Hepatocyte (in vitro differentiated cells): ENCODE data around the gene SPINDOC.

Experiments used
- CTCF ChIP-seq: fragments of 200-600 bp; sonication (generic); IDR thresholded peaks from 2 replicates; pipeline ENCODE4 v1.5.1; 2016; ENCODE audit warnings: antibody characterized with exemption, mild to moderate bottlenecking; ENCODE audit not compliant: poor library complexity
- EZH2 ChIP-seq: fragments of 200-600 bp; sonication (generic); IDR thresholded peaks from 2 replicates; pipeline ENCODE4 v1.6.1; 2016; ENCODE audit warnings: antibody characterized with exemption, mild to moderate bottlenecking, borderline replicate concordance

DNA sequence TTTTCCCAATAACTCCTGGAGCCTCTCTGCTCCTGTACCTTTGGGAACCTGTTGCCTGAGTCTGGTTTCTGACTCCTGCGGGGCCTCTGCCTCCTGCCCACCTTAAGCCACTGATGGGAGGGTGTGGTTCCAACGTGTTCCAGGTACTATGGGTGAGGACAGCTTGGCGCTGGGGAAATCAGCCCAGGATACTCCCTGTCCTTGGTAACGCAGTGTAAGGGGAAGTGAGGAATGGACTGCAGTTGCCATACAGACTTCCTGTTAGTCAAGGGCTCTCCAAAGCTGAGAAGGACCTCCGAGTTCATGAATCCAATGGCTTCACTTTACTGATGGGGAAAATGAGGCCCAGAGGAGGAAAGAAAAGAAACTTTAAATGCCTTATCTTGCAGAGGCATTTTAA is 24.5 kb downstream of the SPINDOC start:
- no peak for TF ChIP-seq EZH2
- no peak for TF ChIP-seq CTCF
